IPS-NIHi7 (cell line): ENCODE data around the gene PDRG1.
"Not testable (repeated sequence)": the region's sequence is repeated elsewhere in the genome, so short reads cannot be mapped to it uniquely, and the experiment has no call there.

Source experiments
- DNase-seq: peaks from one replicate; pipeline ENCODE4 v3.0.0; 2012; ENCODE audit warnings: mixed read lengths; ENCODE audit errors: extremely low spot score

PDRG1 gene

DNA sequence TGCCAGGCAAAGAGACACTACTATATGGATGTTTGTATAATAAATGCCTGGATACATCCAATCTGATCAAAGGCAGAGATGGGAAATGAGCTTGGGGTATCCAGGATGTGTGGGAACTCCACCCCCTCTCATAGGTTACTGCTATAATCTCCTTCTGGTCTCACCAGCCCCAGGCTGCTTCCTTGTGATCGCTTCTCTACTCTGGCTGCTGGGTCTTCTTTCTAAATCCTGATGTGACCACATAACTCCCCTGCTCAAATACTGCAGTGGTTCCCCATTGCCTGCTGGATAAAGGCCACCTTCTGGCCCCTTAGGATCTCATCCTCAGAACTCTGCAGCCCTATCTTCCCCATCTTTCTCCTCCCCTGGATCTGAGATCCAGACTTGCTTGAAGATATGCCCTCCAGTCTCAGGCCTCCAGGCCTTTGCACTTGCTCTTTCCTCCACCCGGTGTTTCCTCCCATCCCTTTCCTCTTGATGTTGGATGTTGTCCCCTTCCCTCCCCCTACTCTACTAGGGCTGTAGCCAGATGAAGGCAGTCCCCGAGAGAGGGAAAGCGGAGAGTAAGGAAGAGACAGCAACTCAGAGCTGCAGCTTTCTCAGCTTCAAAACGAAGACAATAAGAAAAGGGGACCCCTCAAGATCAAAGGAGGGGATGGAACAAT, 15.3 kb upstream of the PDRG1 start:
- DNase-seq, result no peak

GRCh38 chr20:31963889-31964288, 12.0 kb upstream of the PDRG1 start:
- DNase-seq, result no peak

DNA sequence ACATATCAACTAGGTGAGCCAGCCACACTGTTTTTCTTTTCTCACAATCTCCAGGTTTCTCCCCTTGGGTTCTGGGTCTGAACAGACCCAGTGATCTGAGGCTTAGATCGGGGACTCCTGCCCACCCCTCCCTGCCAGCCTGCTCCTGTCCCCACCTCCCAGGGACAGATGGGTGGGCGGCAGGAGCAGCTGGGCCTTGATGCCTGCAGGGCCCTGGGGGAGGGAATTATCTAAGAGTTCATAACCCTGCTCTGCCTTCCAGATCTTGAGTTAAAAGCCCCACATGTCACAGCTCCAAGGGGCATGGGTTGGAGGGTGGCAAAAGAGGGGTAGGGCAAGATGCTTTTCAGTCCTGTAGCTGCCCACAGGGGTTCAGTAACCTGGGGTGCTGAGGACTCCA, 10.9 kb upstream of the PDRG1 start:
- DNase-seq, result no peak

DNA sequence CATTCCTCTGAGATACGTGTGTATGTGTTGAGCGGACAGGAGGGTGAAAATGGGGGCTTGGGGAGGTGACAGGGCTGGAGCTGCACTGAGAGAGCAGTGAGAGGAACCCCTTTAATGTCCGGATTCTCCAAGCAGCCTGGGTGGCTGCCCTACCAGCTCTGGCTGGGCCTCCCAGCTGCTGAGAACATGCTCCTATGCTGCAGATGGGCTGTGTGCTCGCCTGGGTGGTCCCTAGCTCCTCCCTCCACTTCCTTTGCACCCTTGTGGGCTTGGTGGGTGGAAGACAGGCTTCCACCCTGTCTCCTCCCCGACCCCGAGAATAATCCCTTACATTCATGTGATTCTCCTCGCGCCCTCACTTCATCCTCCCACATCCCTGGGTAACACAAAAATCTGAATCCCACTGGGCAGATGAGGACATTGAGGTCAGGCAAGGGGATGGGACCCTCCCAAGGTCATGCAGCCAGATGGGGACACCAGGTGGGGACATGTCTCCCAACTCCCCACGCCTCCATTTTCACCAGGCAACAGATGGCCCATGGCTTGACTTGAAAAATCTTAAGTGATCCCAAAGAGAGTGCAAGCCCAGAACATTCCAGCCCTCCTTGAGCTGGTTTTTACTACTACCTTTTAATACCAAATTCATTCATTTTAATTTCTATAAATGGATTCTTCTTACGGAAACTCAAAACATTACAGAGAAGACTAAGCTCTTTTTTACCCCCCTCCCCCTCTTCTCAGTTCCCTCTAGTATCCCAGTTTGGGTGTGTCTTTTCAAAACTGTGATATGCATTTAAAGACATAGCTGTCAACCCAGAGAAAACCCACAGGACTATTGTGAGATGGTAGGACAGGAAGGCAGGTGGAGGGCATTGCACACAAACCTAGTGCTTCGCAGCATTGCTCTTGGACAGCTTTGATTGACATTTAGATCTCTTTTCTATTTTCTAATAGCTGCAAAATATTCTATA, 5.0 kb upstream of the PDRG1 start:
- no peak for DNase-seq

- DNase-seq, result no peak
Measured at GRCh38 chr20:31954500-31954899, 2.7 kb upstream of the PDRG1 start.

DNA sequence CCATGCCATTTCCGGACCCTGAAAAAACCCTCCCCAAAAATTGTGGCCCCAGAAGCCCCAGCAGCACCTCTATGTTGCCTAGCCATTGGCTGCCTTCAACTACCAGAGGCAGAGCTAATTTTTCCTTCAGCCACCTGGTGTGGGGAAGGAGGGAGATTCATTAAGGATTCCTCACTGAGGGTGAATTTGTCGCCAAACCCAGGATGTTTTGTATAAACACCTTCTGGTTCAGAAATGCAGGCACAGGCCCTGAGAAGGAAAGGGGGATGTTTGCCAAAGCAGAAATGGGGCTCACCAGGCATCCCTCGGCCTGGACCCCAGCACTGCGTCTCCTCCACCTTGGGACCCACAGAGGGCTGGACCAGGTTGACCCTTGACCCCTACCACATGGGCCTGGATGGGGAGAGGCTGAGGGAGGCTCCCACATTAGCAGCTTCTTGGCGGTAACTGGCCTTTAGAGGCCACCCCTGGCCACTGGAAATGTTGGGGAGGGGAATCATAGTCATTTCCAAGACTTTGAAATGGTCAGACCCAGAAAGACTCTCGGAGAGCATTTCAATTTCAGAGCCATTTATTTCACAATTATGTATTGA, 1.8 kb upstream of the PDRG1 start:
- DNase-seq, result no peak

DNA sequence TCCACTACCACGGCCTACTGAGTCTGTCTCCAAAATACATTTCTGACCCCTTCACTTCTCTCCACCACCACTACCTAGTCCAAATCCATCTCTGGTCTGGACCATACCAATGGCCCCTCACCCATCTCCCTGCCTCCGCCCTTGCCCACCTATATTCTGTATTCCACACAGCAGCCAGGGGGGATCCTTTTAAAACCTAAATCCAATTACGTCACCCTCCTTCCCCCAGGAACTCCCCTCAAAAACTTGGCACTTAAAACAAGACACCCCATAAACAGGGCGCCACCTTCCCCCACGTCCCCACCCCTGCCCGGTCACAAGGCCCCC, 680 bp downstream of the PDRG1 start:
- DNase-seq, result no peak

DNA sequence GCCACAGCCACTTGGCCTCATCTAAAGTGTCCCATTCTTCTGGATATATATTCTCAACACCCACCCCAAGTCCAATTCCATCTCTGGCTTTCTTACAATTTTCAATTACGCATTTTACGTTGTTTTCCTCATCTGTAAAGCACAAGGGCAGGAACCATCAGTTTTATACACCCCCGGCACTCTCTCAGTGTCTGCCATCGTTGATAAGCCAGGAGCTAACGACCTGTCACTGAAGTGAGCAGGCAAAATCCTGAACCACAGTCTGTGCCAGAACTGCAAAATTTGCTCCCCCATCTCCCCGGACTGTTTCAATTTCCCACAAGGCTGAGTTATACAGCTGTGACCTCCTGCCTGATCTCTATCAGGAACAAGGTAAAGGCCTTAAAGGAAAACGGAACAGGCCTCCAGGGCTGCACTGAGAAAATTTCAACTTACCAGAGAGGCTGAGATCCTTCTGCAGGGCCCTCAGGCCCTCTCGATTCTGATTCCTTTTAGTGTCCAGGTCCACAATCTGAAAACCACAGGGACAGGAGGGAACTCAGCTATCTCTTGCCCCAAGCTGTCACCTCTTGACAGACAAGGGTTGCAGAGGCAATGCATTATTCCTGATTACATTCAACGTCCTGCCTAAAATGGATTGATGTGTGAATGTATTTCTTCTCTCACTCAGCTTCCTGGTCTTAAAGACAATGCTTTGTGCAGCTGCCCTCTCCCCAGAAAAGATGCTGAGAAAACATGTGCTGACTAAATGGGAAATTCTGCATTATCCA, 1.8 kb downstream of the PDRG1 start:
- no peak for DNase-seq

GRCh38 chr20:31948008-31948407, 3.8 kb downstream of the PDRG1 start:
- no peak for DNase-seq

- no peak for DNase-seq
Measured at GRCh38 chr20:31945785-31946184, 6.1 kb downstream of the PDRG1 start.

DNA sequence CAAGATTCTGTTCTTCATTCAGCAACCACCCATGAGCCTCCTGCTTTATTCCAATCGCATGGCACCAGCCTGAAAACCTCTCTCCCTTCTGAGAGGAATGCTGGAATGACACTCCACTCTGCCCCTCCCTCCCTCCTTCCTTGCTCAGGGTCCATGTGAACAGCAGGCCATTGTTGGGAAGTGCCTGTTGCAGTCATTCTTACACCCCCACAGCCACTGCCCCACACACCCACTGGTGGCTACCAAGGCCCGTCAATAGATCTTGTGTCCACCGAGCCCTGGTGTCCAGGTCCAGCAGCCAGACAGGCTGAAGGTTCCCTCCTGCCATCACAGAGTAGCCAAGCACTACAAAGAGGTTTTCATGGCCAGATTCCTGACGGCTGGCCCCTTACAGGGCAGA, 6.5 kb downstream of the PDRG1 start:
- DNase-seq, result no peak

DNA sequence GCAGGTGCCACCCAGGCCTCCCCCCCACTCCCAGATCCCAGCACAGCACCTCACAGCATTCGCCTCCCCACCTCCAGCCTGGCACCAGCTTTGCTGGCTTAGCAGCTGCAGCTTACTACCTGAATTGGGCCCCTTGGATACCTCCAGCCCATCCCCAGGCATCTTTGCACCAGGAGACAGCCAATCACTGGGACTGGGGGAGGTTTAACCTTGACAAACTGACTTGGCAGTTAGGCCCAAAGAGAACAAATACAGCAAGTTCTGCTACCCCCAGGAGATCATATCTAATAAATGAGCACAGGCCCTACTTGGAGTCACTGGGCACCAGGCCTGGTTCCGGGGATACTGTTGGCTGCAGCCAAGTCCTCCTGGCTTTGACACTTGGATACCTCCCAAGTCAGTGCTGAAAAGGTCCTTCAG, 8.8 kb downstream of the PDRG1 start:
- DNase-seq, result no peak

GRCh38 chr20:31939661-31940060, 12.2 kb downstream of the PDRG1 start:
- DNase-seq, result no peak

DNA sequence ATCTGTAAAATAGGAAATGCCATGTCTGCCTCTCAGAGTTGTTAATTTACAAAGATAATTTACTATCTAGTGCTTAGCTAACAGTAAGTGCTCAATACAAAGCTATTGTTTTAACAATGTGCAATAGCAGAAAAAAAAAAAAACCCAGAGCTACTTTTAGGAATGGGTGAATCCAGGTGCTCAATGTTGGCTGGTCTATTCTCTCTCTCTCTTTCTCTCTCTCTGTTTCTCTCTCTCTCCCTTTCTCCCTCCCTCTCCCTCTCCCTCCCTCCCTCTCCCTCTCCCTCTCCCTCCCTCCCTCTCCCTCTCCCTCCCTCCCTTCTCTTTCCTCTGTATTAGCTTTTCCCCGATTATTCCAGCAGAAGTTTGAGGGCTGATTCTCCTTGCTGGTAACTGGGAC, 14.0 kb downstream of the PDRG1 start:
- DNase-seq, result no peak

GRCh38 chr20:31936420-31936819, 15.4 kb downstream of the PDRG1 start:
- no peak for DNase-seq

- DNase-seq, result peak; percentile 65
Measured at GRCh38 chr20:31934968-31935764, 16.7 kb downstream of the PDRG1 start.

GRCh38 chr20:31934491-31934890, 17.4 kb downstream of the PDRG1 start:
- no peak for DNase-seq

DNA sequence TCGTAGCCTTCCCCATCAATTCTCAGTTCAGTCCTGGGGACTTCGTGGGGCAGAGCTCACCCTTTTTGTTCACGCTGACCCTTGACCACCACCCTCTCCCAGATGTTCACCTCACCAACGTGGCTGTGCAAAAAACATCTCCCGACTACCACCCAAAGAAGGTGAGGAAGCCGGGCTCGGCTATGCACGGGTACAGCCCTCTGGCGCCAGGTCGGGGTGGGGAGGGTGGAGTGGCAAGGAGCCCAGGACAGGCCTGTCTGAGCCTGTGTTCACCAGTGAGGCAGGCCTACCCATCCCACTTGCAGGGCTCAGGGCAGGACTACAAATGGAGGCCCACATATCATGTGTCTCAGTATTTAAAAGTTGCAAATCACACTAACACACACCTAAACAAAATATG, 18.1 kb downstream of the PDRG1 start:
- no peak for DNase-seq

- DNase-seq, result no peak
Measured at GRCh38 chr20:31930779-31931178, 21.1 kb downstream of the PDRG1 start.

GRCh38 chr20:31929631-31930030, 22.2 kb downstream of the PDRG1 start:
- DNase-seq, result not testable (repeated sequence)

DNA sequence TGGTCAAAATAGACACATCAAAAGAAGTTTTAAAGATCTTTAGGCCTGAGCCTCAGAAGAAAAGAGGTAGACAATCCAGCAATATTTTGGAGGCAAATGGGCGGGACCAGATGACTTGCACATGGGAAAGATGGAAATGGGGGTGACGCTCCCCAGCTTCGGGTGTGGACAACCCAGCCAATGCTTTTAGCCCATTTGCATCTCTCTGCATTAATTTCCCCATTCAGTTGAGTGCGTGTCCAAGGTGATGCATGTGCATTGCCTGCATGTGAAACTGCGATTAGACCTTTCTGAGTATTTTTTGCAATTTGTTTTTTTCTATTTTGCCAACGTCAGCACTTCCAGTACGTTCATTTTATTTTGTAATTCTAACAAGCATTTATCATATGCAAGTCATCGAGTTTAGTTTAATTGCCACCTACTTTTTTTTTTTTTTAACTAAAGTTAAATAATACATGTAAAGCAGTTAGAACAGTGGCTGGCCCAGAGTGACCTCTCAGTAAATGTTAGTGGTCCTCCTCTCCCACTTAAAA, 24.2 kb downstream of the PDRG1 start:
- DNase-seq, result no peak
